OCI-LY3 (cell line): ENCODE results near the gene ATOH7.

Source experiments
- H2AFZ ChIP-seq: fragments of 200-600, 300-600 bp; shearing (Covaris generic); 2 replicates; pipeline ENCODE4 v1.6.0; 2014; ENCODE audit warnings: antibody characterized with exemption, low read depth, low read length
- H3K27ac ChIP-seq: fragments of 200-600, 300-600 bp; sonication (generic); 2 replicates; pipeline ENCODE4 v1.5.1; 2014; ENCODE audit warnings: mild to moderate bottlenecking, low read length, moderate library complexity, mixed read lengths
- H3K27me3 ChIP-seq: fragments of 200-600, 300-600 bp; sonication (generic); 2 replicates; pipeline ENCODE4 v1.6.1; 2014; ENCODE audit warnings: low read depth, low read length, mixed read lengths
- H3K36me3 ChIP-seq: fragments of 200-600, 300-600 bp; sonication (generic); replicated peaks from 2 replicates; pipeline ENCODE3; 2014; ENCODE audit warnings: low read depth, low read length, mixed read lengths
- H3K4me1 ChIP-seq: fragments of 300-600, 200-600 bp; sonication (generic); 2 replicates; pipeline ENCODE4 v1.6.1; 2014; ENCODE audit warnings: low read length, mixed read lengths
- H3K4me2 ChIP-seq: fragments of 200-600, 300-600 bp; sonication (generic); 2 replicates; pipeline ENCODE4 v1.6.1; 2014; ENCODE audit warnings: low read length, mixed read lengths
- H3K4me3 ChIP-seq: fragments of 300-600, 200-600 bp; sonication (generic); 2 replicates; pipeline ENCODE4 v1.5.1; 2014; ENCODE audit warnings: antibody characterized with exemption, mild to moderate bottlenecking, low read length, moderate library complexity
- H3K79me2 ChIP-seq: fragments of 300-600, 200-600 bp; shearing (Covaris generic); 2 replicates; pipeline ENCODE4 v1.6.1; 2014; ENCODE audit warnings: mild to moderate bottlenecking, low read length, mixed read lengths
- H3K9ac ChIP-seq: fragments of 300-600, 200-600 bp; shearing (Covaris generic); 2 replicates; pipeline ENCODE4 v1.6.0; 2014; ENCODE audit warnings: mild to moderate bottlenecking, low read length, moderate library complexity
- H3K9me3 ChIP-seq: fragments of 200-600, 300-600 bp; shearing (Covaris generic); 2 replicates; pipeline ENCODE4 v1.6.1; 2014; ENCODE audit warnings: low read length, mixed read lengths; ENCODE audit not compliant: insufficient read depth
- H4K20me1 ChIP-seq: fragments of 200-600, 300-600 bp; sonication (generic); 2 replicates; pipeline ENCODE4 v1.6.1; 2016; ENCODE audit warnings: low read length, mixed read lengths; ENCODE audit not compliant: insufficient read depth
- CTCF ChIP-seq: fragments of 200-600, 300-600 bp; sonication (generic); IDR thresholded peaks from 2 replicates; pipeline ENCODE4 v1.5.1; 2014; ENCODE audit warnings: antibody characterized with exemption, low read length, low read depth
- EZH2phosphoT487 ChIP-seq: fragments of 200-600 bp; shearing (Covaris generic); IDR thresholded peaks from 2 replicates; pipeline ENCODE4 v1.6.1; 2018; ENCODE audit warnings: antibody characterized with exemption, mixed run types, low read depth

ATOH7 gene

GRCh38 chr10:68261132-68261856 lies 29.4 kb upstream of the ATOH7 start:
- no peak overlapping the region for H3K4me2 ChIP-seq

GRCh38 chr10:68253346-68253745 lies 21.4 kb upstream of the ATOH7 start:
- Histone ChIP-seq H4K20me1 (no peaks in the 10 kb centered on the region), H3K4me1 (peaks cover 20% of the 10 kb centered on the region), H3K4me2 (no peak overlapping the region), H3K36me3 (no peaks in the 10 kb centered on the region), H3K9me3 (no peaks in the 10 kb centered on the region), H3K27me3 (no peaks in the 10 kb centered on the region), H3K27ac (no peak overlapping the region), H3K4me3 (no peak overlapping the region), H3K9ac (no peak overlapping the region), H2AFZ (no peak overlapping the region), H3K79me2 (no peaks in the 10 kb centered on the region)
- no peak for TF ChIP-seq EZH2phosphoT487
- TF ChIP-seq CTCF = no peak

More at GRCh38 chr10:68261132-68261856, 29.4 kb upstream of the ATOH7 start:
- Histone ChIP-seq H3K9ac (no peak overlapping the region), H3K4me1 (no peaks in the 10 kb centered on the region), H3K27me3 (no peaks in the 10 kb centered on the region), H3K4me3 (no peak overlapping the region), H3K79me2 (no peaks in the 10 kb centered on the region), H3K36me3 (no peaks in the 10 kb centered on the region), H3K27ac (no peak overlapping the region), H2AFZ (no peak overlapping the region), H3K9me3 (no peaks in the 10 kb centered on the region), H4K20me1 (no peaks in the 10 kb centered on the region)
- no peak for TF ChIP-seq CTCF

- peak overlapping the region; percentile 47 for H3K4me3 ChIP-seq
- no peaks in the 10 kb centered on the region for H4K20me1 ChIP-seq
- peak overlapping the region; percentile 65 for H3K4me2 ChIP-seq
- H3K9ac ChIP-seq = peak overlapping the region; percentile 46; the same call in 1 of the 2 replicates
- no peaks in the 10 kb centered on the region for H3K36me3 ChIP-seq
- no peak for TF ChIP-seq EZH2phosphoT487
- no peak for TF ChIP-seq CTCF
- no peaks in the 10 kb centered on the region for H3K27me3 ChIP-seq
- peaks cover 20% of the 10 kb centered on the region for H3K4me1 ChIP-seq
- H2AFZ ChIP-seq = no peak overlapping the region
- no peaks in the 10 kb centered on the region for H3K9me3 ChIP-seq
- H3K27ac ChIP-seq = peak overlapping the region; percentile 63
- H3K79me2 ChIP-seq = no peaks in the 10 kb centered on the region
Observed at GRCh38 chr10:68251625-68252495, 19.9 kb upstream of the ATOH7 start.

GRCh38 chr10:68251151-68251550 lies 19.2 kb upstream of the ATOH7 start:
- no peaks in the 10 kb centered on the region for H3K9me3 ChIP-seq
- no peaks in the 10 kb centered on the region for H4K20me1 ChIP-seq
- H3K9ac ChIP-seq = no peak overlapping the region
- no peaks in the 10 kb centered on the region for H3K36me3 ChIP-seq
- H3K79me2 ChIP-seq = no peaks in the 10 kb centered on the region
- H3K4me1 ChIP-seq = peaks cover 20% of the 10 kb centered on the region
- H3K27ac ChIP-seq = no peak overlapping the region
- H2AFZ ChIP-seq = no peak overlapping the region
- peak overlapping the region; percentile 65; the same call in 1 of the 2 replicates for H3K4me2 ChIP-seq
- no peak overlapping the region for H3K4me3 ChIP-seq
- TF ChIP-seq CTCF (no peak), EZH2phosphoT487 (no peak)
- H3K27me3 ChIP-seq = no peaks in the 10 kb centered on the region
